Measurements from ENCODE around the gene LPP.
"Not testable (repeated sequence)": the region's sequence is repeated elsewhere in the genome, so short reads cannot be mapped to it uniquely, and the experiment has no call there.

Gene LPP

GRCh38 chr3:188680605-188681004, 526.6 kb downstream of the LPP start:
- DNase-seq (ENCODE audit: low read depth), result no peak

GRCh38 chr3:188682316-188682715, 528.4 kb downstream of the LPP start:
- no peak for DNase-seq (ENCODE audit: low read depth)

- DNase-seq (ENCODE audit: low read depth), result peak; percentile 7
Measured at GRCh38 chr3:188683032-188683521, 529.1 kb downstream of the LPP start.

- DNase-seq (ENCODE audit: low read depth), result no peak
Measured at GRCh38 chr3:188684276-188684675, 530.3 kb downstream of the LPP start.

GRCh38 chr3:188685789-188686188, 531.8 kb downstream of the LPP start:
- no peak for DNase-seq (ENCODE audit: low read depth)

GRCh38 chr3:188686324-188686723, 532.4 kb downstream of the LPP start:
- no peak for DNase-seq (ENCODE audit: low read depth)

- DNase-seq (ENCODE audit: low read depth), result no peak
Measured at GRCh38 chr3:188687389-188687788, 533.4 kb downstream of the LPP start.

GRCh38 chr3:188689101-188689574, 535.2 kb downstream of the LPP start:
- DNase-seq (ENCODE audit: low read depth), result no peak

- no peak for DNase-seq (ENCODE audit: low read depth)
Measured at GRCh38 chr3:188690064-188690463, 536.1 kb downstream of the LPP start.

GRCh38 chr3:188691004-188691403, 537.0 kb downstream of the LPP start:
- DNase-seq (ENCODE audit: low read depth), result no peak

GRCh38 chr3:188691665-188692064, 537.7 kb downstream of the LPP start:
- DNase-seq (ENCODE audit: low read depth), result no peak

GRCh38 chr3:188692700-188693099, 538.7 kb downstream of the LPP start:
- DNase-seq (ENCODE audit: low read depth), result no peak

GRCh38 chr3:188693435-188693834, 539.5 kb downstream of the LPP start:
- no peak for DNase-seq (ENCODE audit: low read depth)

GRCh38 chr3:188695241-188695640, 541.3 kb downstream of the LPP start:
- DNase-seq (ENCODE audit: low read depth), result no peak

- DNase-seq (ENCODE audit: low read depth), result peak; percentile 13
Measured at GRCh38 chr3:188697127-188697526, 543.2 kb downstream of the LPP start.

- DNase-seq (ENCODE audit: low read depth), result no peak
Measured at GRCh38 chr3:188698436-188698835, 544.5 kb downstream of the LPP start.

GRCh38 chr3:188700501-188700900, 546.5 kb downstream of the LPP start:
- DNase-seq (ENCODE audit: low read depth), result no peak

- no peak for DNase-seq (ENCODE audit: low read depth)
Measured at GRCh38 chr3:188700918-188701317, 547.0 kb downstream of the LPP start.

GRCh38 chr3:188701485-188701969, 547.6 kb downstream of the LPP start:
- DNase-seq (ENCODE audit: low read depth), result no peak

GRCh38 chr3:188702028-188702427, 548.1 kb downstream of the LPP start:
- DNase-seq (ENCODE audit: low read depth), result not testable (repeated sequence)

GRCh38 chr3:188706176-188706575, 552.2 kb downstream of the LPP start:
- no peak for DNase-seq (ENCODE audit: low read depth)

- no peak for DNase-seq (ENCODE audit: low read depth)
Measured at GRCh38 chr3:188706599-188706998, 552.6 kb downstream of the LPP start.

- DNase-seq (ENCODE audit: low read depth), result no peak
Measured at GRCh38 chr3:188707381-188708288, 553.7 kb downstream of the LPP start.

- no peak for DNase-seq (ENCODE audit: low read depth)
Measured at GRCh38 chr3:188711881-188712247, 557.9 kb downstream of the LPP start.

Data from activated T-cell treated with anti-CD3 and anti-CD28 coated beads for 24 hours (primary cell).